Stimulated activated CD4-positive, alpha-beta T cell treated with anti-CD3 and anti-CD28 coated beads, Interleukin-1b, Interleukin-23, amount 100 ng/mL, for 24 hours (primary cell): ENCODE results near the gene COMT.
"Not testable (repeated sequence)": the region's sequence is repeated elsewhere in the genome, so short reads cannot be mapped to it uniquely, and the experiment has no call there.

ENCODE experiments used
- DNase-seq, 4 experiments: peaks; one replicate each; pipeline ENCODE4 v3.0.0-alpha.2; 2020; ENCODE audit warnings: low read depth in 4 of 4, low spot score in 1 of 4

COMT gene

DNA sequence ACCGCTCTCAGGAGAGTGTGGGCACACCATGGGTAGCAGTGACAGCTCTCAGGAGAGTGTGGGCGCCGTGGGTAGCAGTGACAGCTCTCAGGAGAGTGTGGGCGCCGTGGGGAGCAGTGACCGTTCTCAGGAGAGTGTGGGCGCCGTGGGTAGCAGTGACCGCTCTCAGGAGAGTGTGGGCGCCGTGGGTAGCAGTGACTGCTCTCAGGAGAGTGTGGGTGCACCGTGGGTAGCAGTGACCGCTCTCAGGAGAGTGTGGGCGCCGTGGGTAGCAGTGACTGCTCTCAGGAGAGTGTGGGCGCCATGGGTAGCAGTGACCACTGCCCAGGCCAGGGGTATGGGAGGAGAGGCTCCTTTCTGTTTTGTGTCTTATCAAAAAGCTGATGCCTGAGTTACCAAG lies 33.7 kb upstream of the COMT start:
- not testable (repeated sequence) for DNase-seq

DNA sequence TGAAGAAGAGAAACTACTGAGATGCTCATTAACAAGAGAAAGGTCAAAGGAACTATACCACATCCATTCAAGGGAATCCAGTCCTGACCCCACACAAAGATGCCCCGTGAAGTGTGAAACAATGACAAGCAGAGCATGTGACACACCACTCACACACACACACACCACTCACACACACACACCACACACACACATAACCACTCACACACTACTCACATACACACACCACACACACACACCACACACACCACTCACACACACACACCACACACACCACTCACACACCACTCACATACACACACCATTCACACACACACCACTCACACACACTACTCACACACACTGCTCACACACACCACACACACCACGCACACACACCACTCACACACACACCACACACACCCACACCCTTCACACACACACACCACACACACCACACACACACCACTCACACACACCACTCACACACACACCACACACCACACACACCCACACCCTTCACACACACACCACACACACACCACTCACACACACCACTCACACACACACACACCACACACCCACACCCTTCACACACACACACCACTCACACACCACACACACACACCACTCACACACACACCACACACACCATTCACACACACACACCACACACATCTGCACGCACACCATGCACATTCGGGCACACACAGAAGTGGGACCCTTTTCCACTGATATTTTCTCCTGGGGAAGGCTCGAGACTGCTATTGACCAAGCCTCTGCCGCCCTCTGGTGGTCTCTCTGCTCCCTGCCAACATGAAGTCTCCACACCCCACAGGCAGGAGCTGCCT lies 32.0 kb upstream of the COMT start:
- peak; percentile 70 to 84 (median 74) for DNase-seq

DNA sequence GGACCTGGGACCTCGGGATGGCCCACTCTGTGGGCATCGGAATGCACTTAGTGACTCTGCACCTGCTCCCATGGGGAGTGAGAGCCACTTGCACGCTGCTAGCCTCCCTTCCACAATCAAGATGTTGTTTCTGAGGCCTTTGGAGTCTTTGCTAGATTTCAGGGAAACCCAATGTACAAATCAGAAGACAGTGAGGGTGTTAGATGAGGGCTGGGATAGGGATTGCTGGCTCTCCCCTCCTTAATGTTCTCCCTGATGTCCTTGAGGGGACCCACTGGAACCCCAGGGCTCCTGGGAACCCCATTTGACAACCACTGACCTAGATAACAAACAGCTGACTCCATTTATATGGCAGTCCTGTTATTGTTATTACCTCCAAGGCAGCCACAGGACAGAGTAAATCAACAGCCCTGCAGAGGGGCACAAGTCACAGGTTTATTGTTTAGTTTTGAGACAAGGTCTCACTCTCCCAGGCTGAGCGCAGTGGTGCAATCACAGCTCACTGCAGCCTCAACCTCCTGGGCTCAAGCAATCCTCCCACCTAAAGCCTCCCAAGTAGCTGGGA lies 31.3 kb upstream of the COMT start:
- no peak for DNase-seq

DNA sequence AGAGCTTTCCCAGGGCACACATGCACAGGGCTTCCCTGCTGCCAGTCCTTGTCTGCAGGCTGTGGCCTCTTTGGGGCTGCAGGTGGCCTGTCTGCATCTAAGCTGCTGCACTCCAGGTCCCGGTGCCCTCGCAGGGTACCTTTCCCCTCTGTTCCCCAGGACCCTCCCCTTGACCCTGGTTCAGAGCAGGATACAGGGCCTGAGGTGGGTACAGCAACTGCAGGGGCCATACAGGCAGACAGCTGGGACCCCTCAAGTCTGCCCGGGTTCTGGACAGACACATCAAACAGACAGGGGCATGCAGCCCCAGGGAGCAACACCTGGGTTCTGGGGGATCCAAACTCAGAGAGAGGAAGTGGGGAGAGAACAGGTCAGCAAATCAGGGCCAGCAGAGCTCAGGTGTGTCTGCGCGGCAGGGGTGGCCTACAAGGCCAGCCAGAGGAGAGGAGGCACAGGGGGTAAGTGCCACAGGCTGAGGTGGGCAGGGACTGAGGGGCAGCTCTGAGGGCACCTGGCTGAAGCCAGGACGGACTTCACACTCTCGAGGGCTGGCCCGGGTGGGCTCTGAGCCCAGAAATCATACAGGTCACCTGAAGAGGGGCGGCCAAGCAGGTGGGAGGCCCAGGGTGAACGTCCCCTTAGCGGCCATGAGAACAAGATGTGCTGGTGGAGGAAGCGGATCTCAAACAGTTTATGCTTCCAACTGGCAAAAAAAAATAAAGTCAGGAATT lies 29.9 kb upstream of the COMT start:
- DNase-seq, result no peak

DNA sequence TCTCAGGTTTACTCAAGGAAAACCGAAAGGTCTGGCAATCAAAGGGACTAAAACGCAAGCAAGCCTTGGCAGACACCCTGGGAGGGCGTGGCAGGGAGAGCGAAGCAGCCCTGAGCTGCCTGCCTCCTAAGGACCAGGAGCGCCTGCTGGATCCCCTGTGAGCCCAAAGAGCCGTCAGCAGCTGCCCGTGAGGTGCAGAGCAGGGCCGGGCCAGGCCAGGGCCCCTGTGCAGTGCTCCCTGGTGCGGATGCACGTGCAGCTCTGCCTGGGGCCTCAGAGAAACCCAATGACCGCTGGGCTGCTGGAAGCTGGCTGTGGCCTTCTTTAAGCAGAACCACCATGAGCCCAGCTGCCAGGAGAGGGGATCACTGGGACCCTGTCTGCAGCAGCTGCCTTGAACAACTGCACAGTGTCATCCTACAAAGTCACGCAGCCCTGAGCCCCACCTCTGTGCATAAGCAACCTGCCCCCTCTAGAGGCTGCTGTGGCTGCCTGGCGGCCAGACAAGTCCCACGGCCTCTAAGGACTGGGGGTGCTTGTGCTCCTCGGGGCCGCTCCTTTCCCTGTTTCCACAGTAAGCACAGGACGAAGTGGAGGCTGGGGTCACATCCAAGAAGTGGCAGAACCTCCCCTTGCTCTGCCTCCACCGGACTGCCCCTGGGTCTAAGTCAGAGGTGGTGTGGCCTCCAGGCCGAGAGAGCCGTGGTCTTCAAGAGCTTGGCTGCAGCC lies 29.1 kb upstream of the COMT start:
- DNase-seq, result no peak

DNA sequence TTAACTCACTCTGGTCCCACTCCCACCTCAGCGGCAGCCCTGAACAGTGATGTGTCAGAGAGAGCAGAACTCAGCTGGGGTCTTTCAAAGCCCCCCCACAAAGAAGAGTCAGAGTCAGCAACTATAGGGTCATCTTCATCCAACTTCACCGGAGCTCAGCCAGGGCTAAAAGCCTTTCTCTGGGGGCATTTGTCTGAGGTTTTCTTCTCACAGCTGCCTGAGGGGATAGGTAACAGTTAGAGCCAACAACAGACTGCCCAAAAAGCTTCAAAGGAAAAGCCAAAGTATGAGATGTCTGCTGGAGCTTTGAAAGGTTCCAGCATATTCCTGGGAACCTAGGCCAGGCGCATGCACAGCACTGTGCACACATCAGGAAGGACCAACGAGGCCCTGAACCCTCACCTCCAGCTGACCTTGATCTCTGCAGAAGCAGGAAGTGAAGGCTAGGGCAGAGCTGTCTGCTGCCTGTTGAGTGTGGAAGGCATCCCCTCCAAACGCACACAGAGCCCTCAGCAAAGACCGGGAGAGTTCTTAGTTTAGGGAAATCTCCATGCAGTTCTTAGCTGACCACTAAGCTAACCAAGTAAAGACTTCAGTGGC lies 28.1 kb upstream of the COMT start:
- no peak for DNase-seq

DNA sequence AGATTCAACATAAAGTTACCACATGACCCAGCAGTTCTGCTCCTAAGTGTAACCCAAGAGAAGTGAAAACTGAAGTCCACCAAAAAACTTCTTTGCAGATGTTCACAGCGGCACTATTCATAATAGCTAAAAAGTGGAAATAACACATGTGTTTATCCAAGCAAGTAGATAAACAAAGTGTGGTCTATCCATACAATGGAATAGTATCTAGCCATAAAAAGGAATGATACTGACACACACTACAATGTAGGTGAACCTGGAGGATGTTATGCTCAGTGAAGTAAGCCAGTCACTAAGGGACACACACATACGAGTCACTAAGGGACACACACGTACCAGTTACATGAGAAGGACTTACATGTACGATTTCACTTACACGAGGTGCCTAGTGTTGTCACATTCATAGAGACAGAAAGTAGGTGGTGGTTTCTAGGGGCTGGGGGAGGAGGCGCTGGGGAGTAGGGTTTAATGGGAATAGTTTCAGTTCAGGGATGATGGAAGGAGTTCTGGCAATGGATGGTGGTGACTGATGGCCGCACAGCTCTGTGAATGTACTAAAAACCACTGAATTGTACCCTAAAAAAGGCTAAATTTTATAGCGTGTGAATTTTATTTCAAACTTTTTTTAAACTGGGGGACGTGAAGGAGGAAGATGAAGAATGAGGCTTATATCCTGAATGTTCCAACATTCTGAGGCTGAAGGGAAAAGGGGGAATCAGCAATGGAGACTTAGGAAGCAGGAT lies 27.2 kb upstream of the COMT start:
- no peak for DNase-seq

DNA sequence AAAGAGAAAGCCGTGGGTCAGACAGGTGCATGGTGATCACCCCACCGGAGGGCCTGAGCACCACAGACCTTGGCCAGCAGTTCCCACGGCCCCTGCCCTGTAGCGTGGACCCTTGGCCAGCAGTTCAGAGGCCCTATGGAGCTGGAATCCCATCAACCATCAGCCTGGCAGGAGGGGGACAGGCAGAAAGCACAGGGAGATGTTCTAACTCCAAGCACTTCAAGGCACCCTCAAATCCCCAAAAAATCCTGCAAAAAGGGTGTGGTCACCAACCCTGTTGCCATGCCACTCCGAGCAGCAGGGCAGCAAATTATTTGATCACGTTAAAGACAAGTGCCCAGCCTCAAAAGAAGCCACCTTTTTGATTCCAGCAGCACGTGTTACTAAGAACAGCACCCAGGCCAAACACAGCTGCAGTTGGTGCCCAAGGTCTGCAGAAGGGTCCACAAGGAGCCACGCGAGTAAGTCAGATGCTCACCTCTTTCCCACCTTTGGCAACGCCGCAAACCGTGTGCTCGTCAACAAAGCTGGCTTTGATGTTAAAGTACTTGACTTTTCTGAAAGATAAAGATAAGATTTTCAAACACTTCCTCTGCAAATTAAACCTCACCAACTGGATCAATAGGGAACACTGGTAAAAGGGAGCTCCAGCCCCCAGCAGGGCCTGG lies 26.2 kb upstream of the COMT start:
- no peak for DNase-seq

DNA sequence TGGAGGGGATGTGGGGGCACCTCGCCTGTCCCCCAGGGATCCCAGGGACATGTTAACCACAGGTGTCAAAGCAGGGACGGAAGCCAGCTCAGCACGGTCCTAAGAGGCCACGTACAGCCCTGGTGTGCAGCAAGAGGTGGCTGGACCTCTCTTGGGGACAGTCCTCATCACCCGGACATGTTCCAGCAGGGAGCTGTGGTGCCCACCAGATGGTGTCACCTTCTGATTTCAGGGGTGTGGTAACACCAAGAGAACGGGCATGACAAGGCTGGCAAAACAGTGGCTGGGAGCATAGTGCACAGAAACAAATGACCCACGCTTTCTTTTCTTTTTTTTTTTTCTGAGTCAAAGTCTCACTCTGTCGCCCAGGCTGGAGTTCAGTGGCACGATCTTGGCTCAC lies 25.6 kb upstream of the COMT start:
- DNase-seq, result no peak

DNA sequence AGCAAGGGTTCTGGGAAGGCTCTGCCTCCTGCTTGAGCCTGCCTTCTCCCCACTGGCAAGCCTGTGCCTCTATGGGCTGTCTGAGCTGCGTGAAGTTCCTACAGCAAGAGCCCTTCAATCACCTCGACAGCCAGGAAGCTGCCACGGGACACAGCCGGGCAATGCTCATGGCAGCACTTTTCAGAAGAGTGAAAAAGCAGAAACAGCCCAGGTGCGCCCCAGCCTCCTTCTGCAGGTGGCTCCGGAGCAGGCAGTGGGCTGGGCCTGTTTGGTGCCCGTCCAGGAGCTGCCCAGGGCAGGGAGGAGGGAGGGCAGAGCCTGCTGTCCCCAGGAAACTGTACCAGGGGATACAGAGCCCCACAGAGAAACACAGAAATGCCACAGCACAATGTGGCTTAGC lies 24.6 kb upstream of the COMT start:
- DNase-seq, result no peak

DNA sequence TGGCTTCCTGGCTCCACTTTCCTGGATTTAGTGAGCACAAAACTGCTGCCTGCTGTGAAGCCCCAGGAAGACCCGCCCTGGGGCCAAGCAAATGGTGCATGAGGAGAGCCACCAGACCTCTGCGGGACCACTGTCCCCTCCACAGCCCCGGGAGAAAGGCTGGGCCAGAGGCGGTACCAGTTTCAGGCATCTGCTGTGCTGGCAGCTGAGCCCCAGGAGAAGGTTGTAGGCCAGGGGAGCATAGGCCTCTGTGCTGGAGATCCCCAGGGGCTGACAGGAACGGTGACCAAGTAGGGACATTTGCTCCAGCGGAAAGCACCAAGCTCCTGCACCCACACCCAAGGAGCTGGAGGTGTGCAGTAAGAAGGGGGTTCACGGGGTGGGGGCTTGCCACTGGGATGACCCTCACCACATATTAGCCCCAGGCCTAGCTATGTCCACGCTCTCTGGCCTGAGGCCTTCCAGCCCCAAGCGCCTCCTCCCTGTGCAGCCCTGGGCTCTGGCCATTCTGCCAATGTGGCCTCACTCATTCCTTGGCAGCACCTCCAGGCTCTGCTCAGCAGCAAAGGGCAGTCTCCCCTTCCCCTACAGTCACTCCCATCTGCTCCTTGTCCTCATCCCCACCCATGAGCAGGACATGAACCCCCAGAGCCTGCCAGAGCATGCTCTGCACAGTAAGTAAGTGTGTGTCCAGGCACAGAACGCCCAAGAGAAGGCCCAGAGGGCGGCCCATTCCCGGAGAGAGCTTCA lies 24.0 kb upstream of the COMT start:
- no peak for DNase-seq

DNA sequence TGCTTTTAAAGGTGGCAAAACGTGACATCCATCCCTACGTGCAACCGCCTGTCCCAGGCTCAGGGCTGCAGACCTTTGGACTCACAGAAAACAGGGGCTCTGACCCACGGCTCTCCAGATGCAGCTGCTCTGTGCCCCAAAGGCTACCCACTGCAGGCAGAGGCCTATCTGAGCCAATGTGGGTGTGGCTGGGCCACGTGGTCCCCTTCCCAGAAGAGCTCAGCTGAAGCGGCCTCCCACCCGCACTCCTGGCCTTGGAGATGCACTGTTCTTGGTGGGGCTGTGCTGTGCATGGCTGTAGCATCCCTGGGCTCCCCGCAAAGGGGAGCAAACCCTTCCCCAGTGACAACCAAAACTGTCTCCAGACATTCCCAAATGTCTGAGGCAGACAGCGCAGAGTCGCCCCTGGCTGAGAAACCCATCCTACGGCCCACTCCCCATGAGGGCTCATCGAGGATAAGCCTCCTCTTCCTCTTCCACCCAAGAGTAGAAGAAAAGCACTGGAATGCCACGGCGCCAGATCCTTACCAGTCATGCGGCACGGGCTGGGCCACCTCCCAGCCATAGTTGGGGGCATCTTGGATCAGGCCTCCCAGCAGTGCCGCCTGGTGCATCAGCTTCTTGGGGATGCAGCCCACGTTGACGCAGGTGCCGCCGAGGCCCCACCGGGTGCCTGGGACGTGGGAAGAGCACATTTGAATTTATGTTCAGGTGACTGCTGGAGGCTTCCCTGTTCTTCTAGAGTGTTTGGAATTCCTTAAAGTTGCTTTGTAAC lies 23.1 kb upstream of the COMT start:
- no peak for DNase-seq

DNA sequence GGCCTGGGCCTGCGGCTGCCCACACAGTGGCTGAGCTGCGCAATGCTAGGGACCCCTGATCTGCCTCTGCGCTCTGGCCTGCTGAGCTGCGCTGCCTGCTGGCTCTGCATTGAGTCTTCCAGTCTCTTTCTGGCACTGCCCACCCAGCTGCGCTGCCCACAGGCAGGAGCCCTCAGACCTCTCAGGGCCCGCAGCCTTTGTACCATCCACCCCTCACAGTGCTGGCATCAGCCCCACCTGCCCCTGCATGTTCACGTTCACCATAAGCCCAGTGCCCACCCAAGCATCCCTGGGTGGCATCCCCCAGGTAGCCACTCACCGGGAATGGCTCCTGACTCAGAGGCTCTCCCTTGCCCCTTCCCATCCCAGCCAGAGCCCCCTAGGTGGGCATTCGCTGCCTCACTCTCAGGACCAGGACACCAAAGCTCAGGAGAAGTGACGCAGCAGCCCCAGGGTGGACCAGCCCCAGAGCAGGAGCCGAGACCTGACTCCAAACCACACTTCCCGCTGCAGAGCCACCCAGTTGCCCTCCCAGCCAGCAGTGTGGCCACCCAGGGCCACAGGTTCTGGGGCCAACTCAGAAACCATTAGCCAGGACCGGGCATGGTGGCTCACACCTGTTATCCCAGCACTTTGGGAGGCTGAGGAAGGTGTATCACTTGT lies 21.7 kb upstream of the COMT start:
- no peak for DNase-seq

DNA sequence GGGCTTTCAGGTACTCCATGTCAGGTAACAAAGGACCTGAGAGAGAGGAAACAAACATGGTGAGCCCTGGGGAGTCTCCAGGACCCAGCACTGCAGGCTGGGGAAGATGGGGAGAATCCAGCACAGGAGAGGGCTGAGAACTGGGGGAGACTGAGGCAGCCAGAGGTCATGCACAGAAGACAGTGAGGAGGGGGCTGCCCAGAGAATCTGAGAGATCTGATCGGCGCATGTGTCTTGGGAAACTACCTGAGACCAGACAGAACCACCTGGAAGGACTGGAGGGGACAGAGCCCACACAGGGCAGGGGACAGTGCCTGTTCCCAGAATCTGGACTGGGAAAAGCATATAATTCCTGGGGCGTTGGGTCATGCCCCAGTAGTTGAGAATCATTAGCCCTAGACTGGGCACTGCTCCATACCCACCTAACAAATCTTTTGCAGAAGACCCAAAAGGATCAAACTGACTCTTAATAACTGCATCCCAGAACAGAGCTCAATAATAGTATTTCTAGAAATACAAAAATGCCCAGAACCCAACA lies 20.0 kb upstream of the COMT start:
- DNase-seq, result no peak

DNA sequence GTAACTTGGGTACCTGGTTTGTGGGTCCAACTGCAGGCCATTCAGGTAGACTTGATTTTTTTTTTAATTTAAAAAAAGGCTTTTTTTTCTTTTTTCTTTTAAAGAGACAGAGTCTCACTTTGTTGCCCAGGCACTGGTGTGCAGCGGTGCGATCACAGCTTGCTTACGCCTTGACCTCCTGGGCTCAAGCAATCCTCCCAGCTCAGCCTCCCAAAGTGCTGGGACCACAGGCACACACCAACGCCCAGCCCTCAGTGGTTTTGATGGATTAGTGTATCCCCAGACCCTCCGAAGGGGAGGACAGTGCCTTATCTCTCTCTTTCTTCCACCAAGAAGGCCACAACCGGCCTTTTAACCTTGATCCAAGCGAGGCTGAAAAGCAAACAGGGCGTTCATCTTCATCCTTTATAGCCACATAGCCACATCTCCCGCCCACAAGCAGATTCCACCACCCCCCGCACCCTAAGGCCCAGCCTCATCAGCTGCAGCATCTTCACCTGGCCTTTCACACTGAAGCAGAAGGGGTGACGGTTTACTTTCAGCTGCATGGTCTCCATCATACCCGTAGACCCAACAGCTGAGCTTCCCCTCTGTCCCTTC lies 17.6 kb upstream of the COMT start:
- no peak for DNase-seq

DNA sequence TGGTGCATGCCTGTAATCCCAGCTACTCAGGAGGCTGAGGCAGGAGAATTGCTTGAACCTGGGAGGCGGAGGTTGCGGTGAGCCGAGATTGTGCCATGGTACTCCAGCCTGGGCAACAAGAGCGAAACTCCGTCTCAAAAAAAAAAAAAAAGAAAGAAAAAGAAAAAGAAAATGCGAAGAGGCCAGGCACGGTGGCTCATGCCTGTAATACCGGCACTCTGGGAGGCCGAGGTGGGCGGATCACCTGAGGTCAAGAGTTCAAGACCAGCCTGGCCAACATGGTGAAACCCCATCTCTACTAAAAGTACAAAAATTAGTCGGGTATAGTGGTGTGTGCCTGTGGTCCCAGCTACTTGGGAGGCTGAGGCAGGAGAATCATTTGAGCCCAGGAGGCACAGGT lies 15.5 kb upstream of the COMT start:
- not testable (repeated sequence) for DNase-seq

DNA sequence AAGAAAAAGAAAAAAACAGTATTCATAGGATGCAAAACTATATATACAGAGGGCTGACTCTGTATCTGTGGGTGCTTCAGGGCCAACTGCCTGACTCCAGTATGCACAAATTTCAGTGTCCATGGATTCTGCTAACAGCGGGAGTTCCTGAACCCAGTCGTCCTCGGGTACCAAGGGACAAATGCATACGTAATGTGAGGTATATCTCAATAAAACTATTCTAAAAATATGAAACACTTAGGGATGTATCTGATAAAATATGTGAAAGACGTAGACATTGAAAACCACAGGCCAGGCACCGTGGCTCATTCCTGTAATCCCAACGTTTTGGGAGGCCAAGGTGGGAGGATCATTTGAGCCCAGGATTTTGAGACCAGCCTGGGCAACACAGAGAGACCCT lies 13.9 kb upstream of the COMT start:
- DNase-seq, result no peak
